ENCODE results near the gene INTS11. TPM values are rescaled to one million over a fixed set of nuclear protein-coding genes. Genes with fewer than 3 reads are reported as not detected.

Gene INTS11
- total RNA-seq, 1 donor from 2014 or later, result 129 TPM

DNA sequence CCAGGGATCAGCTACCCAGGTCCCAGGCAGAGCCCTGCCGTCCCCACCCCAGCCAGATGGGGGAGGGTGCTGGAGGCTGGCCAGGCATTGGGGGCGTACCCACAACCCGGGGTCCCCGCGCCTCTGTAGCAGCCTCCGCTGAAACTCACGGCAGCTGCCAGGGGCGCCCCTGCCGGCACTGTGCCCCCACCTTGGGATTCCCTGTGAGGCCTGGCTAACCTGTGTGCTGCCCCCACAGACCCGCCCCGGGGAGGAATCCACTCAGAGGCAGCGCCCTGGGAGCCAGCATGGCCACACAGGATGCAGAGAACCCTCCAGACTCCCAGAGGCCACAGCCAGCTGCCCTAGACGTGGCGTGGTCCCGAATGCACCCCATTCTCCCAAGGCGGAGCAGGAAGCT is 20.9 kb upstream of the INTS11 start:
- intact Hi-C loops (cut with micrococcal nuclease), result no loop called here

DNA sequence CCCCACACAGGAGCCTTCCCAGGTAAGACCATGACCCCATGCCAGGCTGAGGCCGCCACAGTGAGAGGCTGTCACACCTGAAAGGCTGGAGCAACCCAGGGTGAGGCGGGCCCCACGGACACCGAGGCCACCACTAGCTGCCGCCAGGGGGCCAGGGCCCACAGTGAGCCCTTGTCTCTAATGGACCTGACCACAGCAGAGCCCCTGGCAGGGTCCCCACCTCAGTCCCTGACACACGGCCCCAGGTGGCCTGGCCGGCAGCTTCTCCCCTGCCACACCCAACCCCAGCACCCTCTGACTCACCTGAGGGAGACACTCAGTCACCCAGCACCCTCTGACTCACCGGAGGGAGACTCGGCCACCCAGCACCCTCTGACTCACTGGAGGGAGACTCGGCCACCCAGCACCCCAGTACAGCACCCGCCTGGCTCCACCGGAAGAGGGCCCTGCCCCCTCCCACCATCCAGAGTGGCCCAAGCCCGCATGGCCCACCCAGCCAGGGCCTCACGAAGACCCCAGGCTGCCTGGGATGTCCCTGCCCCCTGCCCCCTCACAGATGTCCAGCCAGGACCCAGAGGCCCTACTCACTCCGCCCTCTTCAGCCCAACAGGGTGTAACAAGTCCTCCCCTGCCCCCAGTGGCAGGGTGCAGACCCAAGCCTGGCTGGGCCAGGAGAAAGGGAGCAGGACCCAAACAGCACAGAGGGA is 20.3 kb upstream of the INTS11 start:
- intact Hi-C loops (cut with micrococcal nuclease), result no loop called here

DNA sequence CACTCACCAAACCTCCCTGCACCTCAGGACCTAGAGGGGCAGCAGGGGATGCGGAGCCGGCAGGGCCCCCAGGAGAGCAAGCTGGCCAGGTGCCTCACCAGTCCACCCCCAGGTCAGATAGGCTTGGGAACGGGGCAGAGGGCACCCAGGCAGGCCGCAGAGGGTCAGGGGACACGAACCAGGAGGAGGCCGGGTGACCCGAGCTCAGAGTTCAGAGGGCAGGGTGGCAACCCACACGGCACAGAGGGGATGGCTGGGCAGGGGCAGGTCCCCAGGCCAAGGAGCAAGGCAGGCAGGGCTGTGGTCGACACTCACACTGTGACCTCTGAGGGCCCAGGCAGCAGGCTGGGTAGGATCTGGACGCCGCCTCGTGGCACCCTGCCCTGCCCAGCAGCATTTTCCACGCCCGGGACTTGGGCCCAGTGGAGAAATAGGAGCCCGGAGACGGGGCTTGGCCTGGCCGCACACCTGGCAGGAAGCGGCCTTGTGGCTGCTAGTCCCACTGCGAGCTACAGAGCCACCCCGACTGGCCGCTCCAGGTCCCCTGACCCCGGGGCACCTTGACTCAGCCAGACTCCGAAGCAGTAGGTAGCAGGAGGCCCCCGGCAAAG is 19.5 kb upstream of the INTS11 start:
- intact Hi-C loops (cut with micrococcal nuclease), result no loop called here

DNA sequence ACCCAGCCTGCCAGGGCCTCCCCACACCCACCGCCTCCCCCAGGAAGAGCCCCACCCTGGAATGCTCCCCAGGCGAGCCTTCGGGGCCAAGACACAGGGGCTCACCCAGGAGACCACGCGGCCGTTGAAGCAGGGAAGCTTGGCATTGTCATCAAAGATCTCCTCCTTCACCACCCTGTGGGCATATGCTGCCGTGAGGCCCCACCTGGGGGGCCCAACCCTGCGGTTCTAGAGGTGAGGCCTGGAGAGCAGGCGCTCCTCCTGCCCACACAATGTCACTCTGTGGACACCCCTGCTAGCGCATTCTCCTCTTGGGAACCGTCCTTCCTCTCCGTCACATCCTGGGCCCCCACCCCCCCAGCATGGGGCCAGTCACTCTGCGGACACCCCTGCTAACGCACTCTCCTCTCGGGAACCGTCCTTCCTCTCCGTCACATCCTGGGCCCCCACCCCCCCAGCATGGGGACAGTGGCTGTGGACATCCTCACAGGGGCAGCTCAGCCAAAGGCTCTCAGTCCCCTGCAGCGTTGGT is 18.2 kb upstream of the INTS11 start:
- intact Hi-C loops (cut with micrococcal nuclease), result no loop called here

DNA sequence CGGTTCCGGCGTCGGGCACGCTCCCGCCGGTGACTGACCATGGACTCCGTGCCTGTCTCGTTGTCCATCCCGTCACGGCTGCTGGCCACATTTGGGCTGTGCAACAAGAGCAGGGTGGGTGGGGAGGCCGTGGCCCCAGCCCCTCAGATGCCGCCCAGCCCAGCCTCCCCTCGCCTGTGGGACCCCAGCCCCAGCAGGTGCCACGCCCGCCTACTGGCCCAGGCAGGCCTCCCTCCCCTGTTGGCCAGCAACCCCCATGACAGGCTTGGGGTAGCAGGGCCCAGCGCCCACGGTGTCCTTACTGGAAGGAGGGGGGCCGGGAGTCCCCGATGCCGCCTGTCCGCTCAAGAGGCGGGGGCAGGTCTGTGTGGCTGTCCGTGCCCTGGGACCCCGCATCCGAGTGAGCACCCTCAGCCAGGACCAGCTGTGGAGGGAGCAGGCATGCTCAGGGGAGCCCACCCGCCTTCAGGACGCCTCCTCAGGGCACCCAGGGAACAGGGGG is 17.7 kb upstream of the INTS11 start:
- intact Hi-C loops (cut with micrococcal nuclease), result no loop called here

- intact Hi-C loops (cut with micrococcal nuclease), result no loop called here
Observed at GRCh38 chr1:1341549-1342021, 17.1 kb upstream of the INTS11 start.

DNA sequence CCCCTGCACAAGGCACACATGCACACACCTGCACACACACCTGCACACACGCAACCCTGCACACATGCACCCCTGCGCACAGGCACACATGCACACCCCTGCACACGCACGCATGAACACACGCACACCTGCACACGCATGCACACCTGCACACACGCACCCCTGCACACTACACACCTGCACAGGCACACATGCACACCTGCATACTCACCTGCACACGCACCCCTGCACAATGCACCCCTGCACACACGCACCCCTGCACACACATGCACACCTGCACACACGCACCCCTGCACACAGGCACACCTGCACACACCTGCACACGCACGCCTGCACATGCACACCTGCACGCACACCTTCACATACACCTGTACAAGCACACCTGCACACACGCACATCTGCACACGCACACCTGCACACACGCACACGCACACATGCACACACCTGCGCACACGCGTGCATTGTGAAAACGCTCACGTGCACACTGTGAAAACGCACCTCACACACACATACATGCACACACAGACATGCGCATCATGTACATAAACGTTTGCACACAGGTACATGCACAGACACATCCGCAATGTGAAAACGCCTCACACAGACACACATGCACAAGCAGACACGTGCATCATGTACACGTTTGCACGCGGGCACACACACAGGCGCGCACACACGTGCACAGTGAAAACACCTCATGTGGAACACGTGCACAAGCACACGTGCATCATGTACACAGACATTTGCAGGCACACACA is 16.5 kb upstream of the INTS11 start:
- intact Hi-C loops (cut with micrococcal nuclease), result no loop called here

GRCh38 chr1:1340185-1340584 is 15.7 kb upstream of the INTS11 start:
- intact Hi-C loops (cut with micrococcal nuclease), result no loop called here

- intact Hi-C loops (cut with micrococcal nuclease), result no loop called here
Observed at GRCh38 chr1:1338278-1338677, 13.8 kb upstream of the INTS11 start.

GRCh38 chr1:1337793-1338147 is 13.3 kb upstream of the INTS11 start:
- intact Hi-C loops (cut with micrococcal nuclease), result no loop called here

GRCh38 chr1:1336931-1337792 is 12.7 kb upstream of the INTS11 start:
- intact Hi-C loops (cut with micrococcal nuclease), result no loop called here

GRCh38 chr1:1336446-1336845 is 12.0 kb upstream of the INTS11 start:
- intact Hi-C loops (cut with micrococcal nuclease), result no loop called here

GRCh38 chr1:1335792-1336248 is 11.4 kb upstream of the INTS11 start:
- intact Hi-C loops (cut with micrococcal nuclease), result no loop called here

DNA sequence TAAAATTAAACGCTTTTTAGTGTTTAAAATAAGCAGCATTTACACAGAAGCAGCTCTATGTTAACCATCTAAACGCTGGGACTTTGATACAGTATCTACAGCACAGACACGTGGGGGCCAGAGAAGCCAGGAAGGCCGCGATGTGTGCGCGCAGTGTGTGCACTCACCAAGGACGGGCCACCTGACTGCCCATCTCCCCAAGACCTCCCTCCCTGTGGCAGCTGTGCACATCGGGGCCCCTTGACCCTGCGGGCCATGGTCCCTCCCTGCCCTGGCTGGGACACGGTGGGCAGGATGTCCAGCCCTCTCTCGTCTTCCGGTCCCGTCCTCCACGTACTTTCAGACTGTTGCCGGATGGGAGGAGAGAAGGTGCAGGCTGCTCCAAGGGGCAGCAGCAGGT is 10.8 kb upstream of the INTS11 start:
- intact Hi-C loops (cut with micrococcal nuclease), result no loop called here

DNA sequence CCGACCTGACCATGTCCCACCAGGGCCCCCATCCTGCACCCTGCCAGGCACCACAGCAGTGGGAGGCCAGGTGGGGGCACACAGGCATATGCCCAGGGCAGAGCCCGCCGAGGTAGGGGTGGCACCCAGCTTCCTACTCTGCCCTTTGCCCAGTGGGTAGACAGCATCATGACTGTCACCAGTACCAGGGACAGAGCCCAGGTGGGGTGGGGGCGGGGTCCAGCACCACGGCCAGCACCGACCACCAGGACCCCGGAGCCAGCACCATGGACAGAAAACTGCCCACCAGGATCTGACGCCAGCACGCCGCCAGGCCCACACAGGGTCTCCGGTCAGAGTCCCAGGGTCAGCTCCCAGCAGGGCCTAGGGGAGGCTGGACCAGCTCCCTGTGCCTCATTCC is 10.4 kb upstream of the INTS11 start:
- intact Hi-C loops (cut with micrococcal nuclease), result no loop called here

GRCh38 chr1:1333551-1334241 is 9.2 kb upstream of the INTS11 start:
- intact Hi-C loops (cut with micrococcal nuclease), result no loop called here

DNA sequence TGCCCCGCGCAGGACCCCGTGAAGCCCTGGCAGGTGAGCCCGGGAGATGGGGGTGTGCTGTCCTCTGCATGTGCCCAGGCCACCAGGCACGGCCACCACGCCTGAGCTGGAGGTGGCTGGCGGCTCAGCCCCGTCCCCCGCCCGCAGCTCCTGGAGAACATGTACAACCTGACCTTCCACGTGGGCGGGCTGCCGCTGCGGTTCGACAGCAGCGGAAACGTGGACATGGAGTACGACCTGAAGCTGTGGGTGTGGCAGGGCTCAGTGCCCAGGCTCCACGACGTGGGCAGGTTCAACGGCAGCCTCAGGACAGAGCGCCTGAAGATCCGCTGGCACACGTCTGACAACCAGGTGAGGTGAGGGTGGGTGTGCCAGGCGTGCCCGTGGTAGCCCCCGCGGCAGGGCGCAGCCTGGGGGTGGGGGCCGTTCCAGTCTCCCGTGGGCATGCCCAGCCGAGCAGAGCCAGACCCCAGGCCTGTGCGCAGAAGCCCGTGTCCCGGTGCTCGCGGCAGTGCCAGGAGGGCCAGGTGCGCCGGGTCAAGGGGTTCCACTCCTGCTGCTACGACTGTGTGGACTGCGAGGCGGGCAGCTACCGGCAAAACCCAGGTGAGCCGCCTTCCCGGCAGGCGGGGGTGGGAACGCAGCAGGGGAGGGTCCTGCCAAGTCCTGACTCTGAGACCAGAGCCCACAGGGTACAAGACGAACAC is 8.5 kb upstream of the INTS11 start:
- intact Hi-C loops (cut with micrococcal nuclease), result no loop called here

- intact Hi-C loops (cut with micrococcal nuclease), result no loop called here
Observed at GRCh38 chr1:1332031-1332755, 7.7 kb upstream of the INTS11 start.

Data from T-helper 1 cell treated with Interleukin-12 subunit alpha and Interleukin-12 subunit beta and Interleukin-4 antibody, amounts not matched to agents 30 ng/mL and 1 ng/mL, for 36 hours (primary cell).